Spleen (tissue), 3 donors: ENCODE results near the gene RPS6KA2.

ENCODE experiments used
- POLR2A ChIP-seq, 3 donors: fragments of 450-650 bp; IDR thresholded peaks; one replicate each; pipeline ENCODE4 v1.5.1; 2017; ENCODE audit warnings: antibody characterized with exemption in 3 of 3, mild to moderate bottlenecking in 1 of 3
- POLR2AphosphoS5 ChIP-seq, 3 donors: sonication (generic); formaldehyde crosslinking; IDR thresholded peaks; one replicate each; pipeline ENCODE4 v1.5.1; 2017; ENCODE audit warnings: antibody characterized with exemption in 3 of 3

DNA sequence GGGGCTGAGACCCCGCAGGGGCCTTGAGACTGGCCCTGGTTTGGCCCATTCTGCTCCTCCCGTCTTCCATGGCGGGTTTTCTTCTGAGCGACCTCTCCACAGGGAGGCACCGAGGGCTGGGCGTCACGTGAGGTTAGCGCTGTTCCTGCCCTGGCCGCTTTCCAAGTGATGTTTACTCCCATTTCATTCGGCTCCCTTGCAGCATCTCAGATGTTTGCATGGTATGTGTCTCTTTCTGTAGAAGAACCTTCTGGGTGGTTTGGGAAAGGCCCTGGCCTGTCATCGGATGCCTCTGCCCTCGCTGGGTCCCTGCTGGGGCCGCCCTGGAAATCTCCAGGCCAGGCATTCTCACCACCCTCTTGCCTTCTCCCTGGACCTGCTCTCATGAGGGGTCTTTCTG lies 57.8 kb downstream of the RPS6KA2 start:
- TF ChIP-seq POLR2AphosphoS5 (IDR thresholded peaks at IDR 0.05) (no peak), POLR2A (IDR thresholded peaks at IDR 0.05) (no peak)
